ENCODE results near the gene ULBP1.

GRCh38 chr6:149995235-149995750 lies 31.6 kb downstream of the ULBP1 start:
- TF ChIP-seq POLR2A (IDR thresholded peaks at IDR 0.05) (no peak), CTCF (IDR thresholded peaks at IDR 0.05) (no peak)
